HG03139 (cell line): ENCODE measurements around the gene ZBED6.
"Not testable (repeated sequence)": the region's sequence is repeated elsewhere in the genome, so short reads cannot be mapped to it uniquely, and the experiment has no call there.

ENCODE experiments used
- ATAC-seq: cut with Tn5 transposase; IDR thresholded peaks from one replicate; pipeline ENCODE4 v1.9.1; 2021; ENCODE audit not compliant: unreplicated experiment

The ZBED6 gene

DNA sequence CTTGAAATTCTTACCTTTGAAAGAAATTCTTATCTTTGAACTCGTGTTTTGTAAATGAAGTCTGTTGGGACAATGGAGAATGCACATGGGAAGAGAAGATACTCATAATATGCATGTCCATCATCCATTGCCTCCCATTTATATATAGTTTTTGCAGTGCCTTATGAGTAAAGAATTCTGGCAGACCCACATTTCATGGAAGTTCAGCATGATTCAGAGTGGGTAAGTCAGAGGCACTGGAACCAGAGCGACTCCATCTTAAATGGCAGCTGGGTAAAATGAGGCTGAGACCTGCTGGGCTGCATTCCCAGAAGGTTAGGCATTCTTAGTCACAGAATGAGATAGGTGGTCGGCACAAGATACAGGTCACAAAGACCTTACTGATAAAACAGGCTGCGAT is 16.6 kb upstream of the ZBED6 start:
- no peak for ATAC-seq

DNA sequence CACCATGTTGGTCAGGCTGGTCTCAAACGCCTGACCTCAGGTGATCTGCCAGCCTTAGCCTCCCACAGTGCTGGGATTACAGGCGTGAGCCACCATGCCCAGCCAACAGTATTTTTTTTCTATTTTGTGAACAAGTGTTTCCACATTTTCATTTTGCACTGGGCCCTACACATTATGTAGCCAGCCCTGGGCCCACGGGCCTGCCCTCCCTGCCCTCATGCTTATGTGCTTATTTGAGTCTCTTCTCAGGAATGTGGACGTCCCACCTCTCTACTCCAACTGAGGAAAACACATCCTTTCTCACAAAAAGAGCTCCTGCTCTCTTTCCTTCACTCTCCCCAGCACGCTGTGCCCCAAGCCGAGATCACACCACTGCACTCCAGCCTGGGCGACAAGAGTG is 13.5 kb upstream of the ZBED6 start:
- no peak for ATAC-seq

DNA sequence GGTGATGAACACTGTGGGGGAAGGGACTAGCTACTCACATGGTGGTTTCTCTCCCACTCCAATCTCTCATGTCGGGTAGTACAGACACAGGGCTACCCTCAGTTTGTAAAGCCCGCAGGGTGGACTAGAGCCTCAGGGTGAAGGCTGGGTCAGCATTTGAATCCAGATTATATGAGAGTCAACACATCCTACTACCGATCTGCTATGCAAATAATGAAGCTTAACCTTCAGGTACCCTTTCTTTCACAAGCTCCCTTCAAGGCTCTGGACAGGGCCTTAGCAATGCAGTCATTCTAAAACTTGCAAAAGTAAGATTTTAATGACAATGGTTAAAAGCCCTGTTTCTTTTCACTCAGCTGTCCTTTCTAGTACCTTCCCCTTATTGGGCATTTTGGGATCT is 5.5 kb upstream of the ZBED6 start:
- no peak for ATAC-seq

DNA sequence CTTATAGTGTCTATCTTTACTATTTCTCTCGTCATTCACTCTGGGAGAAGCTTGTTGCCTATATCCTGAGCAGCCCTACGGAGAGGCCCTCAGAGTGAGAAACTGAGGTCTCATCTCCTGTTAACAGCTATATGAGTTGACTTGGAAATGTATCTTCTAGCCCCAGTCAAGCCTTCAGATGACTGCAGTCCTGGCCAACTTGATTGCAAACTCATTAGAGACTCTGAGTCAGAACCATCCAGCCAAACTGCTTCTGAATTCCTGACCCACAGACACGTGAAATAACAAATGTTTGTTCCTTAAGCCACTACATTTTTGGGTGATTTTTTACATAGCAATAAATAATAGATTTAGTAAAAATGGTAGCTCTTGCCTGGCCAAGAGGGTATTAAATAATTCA is 3.9 kb upstream of the ZBED6 start:
- no peak for ATAC-seq

DNA sequence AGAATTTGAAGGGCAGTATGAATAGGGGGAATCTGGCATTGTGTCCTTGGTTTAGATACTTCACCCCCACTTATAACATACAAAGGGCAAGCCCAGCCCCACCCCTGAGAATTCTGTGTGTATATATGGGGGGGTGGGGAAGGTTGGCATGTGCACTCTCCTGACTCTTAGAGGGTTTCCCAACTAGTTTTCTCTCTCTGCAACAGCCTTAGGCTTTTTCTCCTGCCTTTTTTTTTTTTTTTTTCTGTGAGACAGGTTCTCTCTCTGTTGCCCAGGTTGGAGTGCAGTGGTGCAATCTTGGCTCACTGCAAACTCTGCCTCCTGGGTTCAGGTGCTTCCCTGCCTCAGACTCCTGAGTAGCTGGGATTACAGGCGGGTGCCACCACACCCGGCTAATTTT is 2.9 kb upstream of the ZBED6 start:
- ATAC-seq: no peak

DNA sequence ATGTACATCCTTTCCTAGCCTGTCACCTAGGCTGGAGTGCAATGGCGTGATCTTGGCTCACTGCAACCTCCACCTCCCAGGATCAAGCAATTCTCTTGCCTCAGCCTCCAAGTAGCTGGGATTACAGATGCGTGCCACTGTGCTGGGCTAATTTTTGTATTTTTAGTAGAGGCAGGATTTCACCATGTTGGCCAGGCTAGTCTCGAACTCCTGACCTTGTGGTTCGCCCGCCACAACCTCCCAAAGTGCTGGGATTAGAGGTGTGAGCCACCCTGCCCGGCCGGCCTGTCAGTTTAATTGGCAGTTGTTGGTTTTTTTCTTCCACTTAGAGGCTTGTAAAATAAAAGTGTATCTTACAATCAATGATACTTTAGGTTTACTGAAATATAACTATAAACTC is 1.9 kb upstream of the ZBED6 start:
- not testable (repeated sequence) for ATAC-seq

DNA sequence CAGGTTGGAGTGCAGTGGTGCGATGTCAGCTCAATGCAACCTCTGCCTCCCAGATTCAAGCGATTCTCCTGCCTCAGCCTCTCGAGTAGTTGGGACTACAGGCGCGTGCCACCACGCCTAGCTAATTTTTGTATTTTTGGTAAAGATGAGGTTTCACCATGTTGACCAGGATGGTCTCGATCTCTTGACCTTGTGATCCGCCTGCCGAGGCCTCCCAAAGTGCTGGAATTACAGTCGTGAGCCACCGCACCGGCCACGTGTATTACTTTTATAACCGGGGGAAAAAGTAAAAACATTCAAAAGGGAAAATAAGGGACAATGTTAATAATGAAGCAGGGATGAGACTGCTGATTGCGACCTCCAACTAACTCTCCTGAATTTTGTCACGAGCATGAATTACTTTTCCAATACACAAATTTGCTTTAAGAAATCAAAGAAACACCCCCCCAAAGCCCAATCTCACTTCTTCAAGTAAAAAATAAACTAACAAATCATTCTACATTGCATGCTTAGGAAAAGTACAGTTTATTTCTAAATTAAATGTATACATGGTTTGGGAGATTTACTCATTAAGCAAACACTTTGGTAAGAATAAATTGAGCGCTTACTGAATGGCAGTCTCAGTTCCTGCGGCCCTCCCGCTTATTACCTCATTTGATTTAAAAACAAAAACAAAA is 521 bp upstream of the ZBED6 start:
- ATAC-seq: no peak

DNA sequence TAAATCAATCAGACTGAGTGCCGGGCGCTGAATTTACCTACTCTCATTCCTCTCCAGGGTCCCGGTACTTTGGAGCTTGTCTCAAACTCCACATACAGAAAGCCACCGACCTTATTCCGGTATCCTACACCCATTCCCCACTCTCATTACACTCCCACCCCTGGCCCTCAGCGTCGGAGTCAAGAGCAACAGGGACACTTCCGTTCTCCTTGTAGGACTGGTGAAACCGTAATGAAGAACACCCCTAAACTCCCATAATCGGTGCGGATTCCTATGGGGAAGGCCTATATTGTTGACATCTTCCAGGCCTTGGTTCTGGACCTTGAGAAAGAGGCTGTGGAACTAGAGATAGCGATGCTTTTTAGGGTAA is 798 bp downstream of the ZBED6 start:
- peak; percentile 4 for ATAC-seq

DNA sequence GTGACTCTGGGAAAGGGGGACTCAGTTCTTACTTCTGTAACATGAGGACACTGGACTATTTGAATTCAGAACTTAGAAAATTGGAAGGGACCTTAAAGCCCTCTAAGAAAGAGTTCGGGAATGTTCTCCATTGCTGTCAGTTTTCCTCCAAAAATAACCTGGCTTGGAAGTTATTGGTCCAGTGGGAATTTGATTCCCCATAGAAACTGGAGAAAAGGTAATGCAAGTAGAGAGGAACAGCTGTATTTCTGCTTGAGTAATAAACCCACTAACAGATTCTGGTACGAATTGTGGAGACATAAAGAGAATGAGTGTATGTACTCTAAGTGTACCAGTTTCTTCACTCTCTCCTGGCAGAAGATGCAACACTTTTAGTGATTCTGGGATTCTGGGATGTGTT is 1.8 kb downstream of the ZBED6 start:
- ATAC-seq: no peak

DNA sequence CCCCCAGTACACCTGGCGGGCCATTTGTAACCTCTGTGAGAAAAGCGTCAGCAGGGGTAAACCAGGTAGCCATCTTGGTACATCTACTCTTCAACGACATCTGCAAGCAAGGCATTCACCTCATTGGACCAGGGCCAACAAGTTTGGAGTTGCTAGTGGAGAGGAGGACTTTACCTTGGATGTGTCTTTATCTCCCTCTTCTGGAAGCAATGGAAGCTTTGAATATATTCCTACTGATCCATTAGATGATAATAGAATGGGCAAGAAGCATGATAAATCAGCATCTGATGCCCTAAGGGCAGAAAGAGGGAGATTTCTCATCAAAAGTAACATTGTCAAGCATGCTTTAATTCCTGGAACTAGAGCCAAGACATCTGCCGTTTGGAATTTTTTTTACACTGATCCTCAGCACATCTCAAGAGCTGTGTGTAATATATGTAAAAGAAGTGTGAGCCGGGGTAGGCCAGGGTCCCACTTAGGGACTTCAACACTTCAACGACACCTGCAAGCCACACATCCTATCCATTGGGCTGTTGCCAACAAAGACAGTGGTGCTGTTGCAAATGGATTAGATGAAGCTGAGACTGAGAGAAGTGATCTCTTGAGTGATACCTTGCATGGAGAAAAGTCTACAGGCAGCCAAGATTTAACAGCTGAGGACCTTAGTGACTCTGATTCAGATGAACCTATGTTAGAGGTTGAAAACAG is 2.7 kb downstream of the ZBED6 start:
- ATAC-seq: no peak

DNA sequence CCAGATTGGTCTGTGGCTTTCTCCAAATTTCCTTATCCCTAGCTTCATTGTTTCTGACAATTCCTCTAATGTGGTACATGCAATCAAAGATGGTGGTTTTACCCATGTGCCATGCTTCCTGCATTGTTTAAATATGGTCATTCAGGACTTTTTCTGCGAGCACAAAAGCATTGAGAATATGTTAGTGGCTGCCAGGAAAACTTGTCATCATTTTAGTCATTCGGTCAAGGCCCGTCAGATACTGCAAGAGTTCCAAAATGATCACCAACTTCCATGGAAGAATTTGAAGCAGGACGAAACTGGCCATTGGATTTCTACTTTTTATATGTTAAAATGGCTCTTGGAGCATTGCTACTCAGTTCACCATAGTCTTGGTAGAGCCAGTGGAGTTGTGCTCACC is 3.7 kb downstream of the ZBED6 start:
- no peak for ATAC-seq

DNA sequence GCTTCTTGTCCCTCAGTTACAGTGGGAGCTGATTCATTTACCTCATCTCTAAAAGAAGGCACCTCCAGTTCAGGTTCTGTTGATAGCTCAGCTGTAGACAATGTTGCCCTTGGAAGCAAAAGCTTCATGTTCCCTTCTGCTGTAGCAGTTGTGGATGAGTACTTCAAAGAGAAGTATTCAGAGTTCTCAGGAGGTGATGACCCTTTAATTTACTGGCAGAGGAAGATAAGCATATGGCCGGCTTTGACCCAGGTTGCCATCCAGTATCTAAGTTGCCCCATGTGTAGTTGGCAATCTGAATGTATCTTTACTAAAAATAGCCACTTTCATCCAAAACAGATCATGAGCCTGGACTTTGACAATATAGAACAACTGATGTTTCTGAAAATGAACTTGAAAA is 4.5 kb downstream of the ZBED6 start:
- ATAC-seq: no peak

DNA sequence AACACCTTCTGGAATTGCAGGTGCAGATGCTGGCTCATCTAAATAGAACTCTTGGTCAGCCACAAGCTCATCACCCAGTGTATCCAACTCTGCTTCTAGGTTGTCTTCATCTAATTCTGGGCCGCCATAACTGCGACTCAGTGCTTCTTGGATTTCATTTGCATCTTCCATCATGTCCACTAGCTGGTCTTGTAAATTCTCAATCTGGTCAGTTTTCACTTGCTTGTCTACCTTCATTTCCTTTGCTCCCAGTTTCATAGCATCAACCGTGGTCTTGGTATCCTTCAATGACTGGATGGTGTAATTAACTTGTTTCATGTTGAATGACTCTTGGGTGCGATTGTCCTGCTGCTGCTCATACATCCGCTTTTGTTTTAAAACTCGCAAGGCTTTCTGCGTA is 10.3 kb downstream of the ZBED6 start:
- no peak for ATAC-seq

DNA sequence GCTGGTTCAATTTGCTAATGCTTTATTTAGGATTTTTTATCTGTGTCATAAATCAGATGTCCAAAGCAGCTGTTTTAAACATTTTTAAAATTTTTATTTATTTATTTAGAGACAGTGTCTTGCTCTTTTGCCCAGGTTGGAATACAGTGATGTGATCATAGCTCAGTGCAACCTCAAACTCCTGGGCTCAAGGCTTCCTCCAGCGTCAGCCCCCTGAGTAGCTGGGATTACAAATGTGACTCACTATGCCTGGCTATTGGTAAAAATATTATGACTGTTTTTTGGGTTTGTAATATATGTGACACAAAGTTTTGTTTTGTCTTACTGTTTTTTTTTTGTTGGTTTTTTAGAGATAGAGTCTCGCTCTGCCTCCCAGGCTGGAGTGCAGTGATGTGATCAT is 11.8 kb downstream of the ZBED6 start:
- no peak for ATAC-seq

DNA sequence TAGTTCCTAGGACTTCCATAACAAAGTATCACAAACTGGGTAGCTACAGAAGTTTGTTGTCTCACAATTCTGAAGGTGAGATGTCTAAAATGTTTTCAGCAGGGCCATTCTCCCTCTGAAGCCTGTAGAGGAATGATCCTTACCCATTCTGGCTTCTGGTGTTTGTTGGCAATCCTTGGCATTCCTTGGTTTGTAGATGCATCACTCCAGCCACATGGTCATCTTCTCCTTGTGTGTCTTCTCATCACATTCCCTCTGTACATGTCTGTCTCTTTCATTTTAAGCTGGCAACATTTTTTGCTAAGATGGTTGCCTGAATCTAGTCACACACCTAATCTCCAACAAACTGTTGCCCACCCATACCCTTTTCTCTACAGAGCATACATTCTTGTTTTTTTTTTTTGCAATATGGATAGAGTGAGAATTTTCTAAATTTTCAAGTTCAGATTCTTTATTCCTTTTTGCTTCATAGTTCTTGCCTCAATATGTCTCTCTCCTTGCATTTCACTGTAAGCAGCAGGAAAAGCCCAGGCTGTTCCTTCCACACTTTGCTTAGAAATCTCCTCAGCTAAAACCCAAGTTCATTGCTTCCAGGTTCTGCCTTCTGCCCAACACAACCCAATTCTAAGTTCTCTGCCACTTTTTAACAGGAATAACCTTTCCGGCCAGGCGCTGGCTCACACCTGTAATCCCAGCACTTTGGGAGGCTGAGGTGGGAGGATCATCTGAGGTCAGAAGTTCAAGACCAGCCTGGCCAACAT is 18.3 kb downstream of the ZBED6 start:
- ATAC-seq: no peak

DNA sequence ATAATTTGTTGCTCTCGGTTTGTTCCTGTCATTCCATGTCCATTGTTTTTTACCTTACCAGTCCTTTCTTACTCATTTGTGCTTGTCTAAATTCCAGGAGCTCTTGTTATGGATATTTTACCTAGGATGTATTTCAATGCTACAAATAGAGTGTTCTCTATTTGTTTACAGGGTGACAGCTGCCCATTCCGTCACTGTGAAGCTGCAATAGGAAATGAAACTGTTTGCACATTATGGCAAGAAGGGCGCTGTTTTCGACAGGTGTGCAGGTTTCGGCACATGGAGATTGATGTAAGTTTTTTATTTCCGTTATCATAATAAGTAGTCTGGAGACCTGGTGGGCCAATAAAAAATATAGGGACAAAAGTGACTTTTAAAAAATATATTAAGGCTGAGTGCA is 23.0 kb downstream of the ZBED6 start:
- ATAC-seq: no peak

DNA sequence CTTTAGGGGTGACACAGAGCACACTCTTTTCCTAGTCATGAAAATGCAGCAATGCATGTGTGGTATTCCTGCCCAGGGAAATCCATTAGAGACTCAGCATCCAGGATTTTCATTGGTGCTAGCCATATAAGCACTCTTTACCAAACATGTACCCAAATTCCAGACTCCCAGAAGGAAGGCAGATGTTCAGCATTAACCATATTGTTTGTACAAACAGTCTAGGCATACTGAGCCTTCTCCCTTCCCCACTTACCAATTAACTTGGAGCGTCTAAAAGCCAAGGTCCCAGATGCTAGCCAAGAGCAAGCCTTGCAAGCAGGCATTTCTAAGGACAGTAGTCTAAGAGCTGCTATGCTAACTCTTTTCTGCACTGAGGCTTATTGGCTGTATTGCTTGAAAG is 27.9 kb downstream of the ZBED6 start:
- ATAC-seq: no peak

DNA sequence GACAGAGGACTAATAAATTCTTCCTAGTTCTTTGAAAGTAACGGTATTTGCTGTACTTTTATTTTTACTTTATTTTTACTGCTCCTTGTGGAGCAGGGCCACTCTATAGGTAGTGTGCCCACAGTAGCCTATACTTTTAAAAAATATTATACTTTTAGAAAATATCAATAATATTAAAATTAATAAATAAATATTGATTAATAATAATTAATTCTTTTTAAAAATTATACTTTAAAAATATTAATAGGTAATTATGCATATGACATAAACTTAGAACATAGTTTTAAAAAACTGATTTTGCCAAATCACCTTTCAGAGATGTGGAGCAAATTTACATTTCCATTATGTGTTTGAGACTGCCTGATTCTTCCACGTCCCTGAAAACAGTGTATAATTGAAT is 30.8 kb downstream of the ZBED6 start:
- ATAC-seq: no peak

DNA sequence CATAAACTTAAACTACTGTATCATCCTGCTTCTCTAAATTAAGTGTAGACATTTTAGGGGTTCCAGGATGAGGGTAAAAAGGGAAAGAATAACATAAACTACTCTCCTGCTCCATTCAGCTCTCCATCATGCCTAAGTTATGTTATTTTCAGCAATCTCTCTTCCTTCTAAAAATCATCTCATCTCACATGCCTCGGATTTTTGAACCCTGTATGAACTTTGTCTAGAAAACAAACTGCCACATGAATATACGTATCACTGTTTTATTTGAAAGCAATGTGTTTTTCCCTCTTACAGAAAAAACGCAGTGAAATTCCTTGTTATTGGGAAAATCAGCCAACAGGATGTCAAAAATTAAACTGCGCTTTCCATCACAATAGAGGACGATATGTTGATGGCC is 32.6 kb downstream of the ZBED6 start:
- ATAC-seq: no peak

DNA sequence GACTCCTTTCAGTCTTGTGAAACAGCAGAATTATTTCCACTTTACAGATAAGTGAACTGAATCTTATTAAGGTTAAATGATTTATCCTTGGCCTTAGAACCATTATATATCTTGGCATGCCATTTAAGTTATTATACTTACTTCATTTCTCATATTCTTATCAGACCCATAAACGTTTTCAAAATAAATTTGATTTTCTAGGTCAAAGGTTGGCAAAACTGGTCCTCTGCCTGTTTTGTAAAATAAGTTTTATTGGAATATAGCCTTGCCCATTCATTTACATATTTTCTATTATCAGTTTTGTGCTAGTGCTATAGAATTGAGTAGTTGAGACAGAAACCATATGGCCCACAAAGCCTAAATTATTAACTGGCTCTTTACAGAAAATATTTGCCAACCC is 33.1 kb downstream of the ZBED6 start:
- no peak for ATAC-seq

DNA sequence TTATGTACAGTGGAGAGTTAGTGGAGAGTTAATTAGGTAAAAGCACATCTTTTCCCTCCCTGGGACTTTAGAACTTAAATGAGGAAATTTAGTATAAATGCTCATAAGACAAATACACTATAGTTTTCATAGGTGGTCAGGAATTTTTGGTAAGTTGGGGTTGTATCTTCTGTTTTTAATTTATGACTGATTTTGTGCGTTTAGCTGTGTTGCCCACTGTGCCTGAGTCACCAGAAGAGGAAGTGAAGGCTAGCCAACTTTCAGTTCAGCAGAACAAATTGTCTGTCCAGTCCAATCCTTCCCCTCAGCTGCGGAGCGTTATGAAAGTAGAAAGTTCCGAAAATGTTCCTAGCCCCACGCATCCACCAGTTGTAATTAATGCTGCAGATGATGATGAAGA is 33.8 kb downstream of the ZBED6 start:
- ATAC-seq: not testable (repeated sequence)

DNA sequence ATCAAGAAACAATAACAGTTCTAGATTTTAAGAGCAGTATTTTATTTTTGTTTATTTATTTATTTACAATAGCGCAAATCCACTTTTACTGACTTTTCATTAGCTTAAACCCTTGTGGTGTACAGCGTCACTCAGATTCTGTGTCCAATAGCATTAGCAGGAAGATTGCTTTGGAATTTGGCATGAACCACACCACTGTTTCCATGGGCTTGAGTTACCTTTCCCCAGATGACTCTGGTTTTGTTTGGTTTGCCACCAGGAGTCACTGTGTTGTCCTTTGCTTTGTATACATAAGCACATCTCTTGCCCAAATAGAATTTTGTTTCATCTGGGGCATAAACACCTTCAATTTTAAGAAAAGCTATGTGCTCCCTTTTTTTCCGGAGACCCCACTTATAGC is 40.1 kb downstream of the ZBED6 start:
- ATAC-seq: no peak
